Upper lobe of right lung (tissue), 1 donor: ENCODE measurements around the gene KRTAP1-3. TPM values are rescaled to one million over a fixed set of nuclear protein-coding genes. Genes with fewer than 3 reads are reported as not detected.
"Not testable (repeated sequence)": the region's sequence is repeated elsewhere in the genome, so short reads cannot be mapped to it uniquely, and the experiment has no call there.

Experiments
- ATAC-seq: fragments of 200-7000 bp; cut with Tn5 transposase; one replicate; pipeline ENCODE4 v1.9.1; 2020; ENCODE audit warnings: mild to moderate bottlenecking, moderate library complexity
- DNase-seq: peaks from one replicate; pipeline ENCODE4 v3.0.0-alpha.2; 2020
- H3K27ac ChIP-seq: fragments of 200-600 bp; one replicate; pipeline ENCODE4 v1.8.0; 2022
- H3K27me3 ChIP-seq: fragments of 200-600 bp; one replicate; pipeline ENCODE4 v1.8.0; 2022; ENCODE audit warnings: mild to moderate bottlenecking
- H3K36me3 ChIP-seq: fragments of 200-600 bp; one replicate; pipeline ENCODE4 v1.8.0; 2022
- H3K4me1 ChIP-seq: fragments of 200-600 bp; one replicate; pipeline ENCODE4 v1.8.0; 2022
- H3K4me3 ChIP-seq: fragments of 200-600 bp; one replicate; pipeline ENCODE4 v1.8.0; 2022; ENCODE audit warnings: mild to moderate bottlenecking
- H3K9me3 ChIP-seq: fragments of 200-600 bp; one replicate; pipeline ENCODE4 v1.8.0; 2022
- intact Hi-C: fragments of 100-400 bp; cut with DNase I; formaldehyde crosslinking; loops from one replicate; pipeline ENCODE4 v1.11.0; 2022
- total RNA-seq: library from RNA; stranded (reverse); fragmentation: NEBNext Ultra II Directional; extraction: Animal tissue kit (Norgen Biotek cat#: 25700); gene quantifications from one replicate; pipeline ENCODE4 v1.2.1, GENCODE V29; 2021
- TF ChIP-seq, protein P1 (sequence below): fragments of 200-600 bp; IDR thresholded peaks from one replicate; pipeline ENCODE4 v1.8.0; 2022; ENCODE audit warnings: antibody characterized with exemption
- donor health status: DM: no; HTN: yes; CAD: no; lungs with severe emphysema.

The KRTAP1-3 gene
- total RNA-seq, 1 donor from 2014 or later, result not detected

DNA sequence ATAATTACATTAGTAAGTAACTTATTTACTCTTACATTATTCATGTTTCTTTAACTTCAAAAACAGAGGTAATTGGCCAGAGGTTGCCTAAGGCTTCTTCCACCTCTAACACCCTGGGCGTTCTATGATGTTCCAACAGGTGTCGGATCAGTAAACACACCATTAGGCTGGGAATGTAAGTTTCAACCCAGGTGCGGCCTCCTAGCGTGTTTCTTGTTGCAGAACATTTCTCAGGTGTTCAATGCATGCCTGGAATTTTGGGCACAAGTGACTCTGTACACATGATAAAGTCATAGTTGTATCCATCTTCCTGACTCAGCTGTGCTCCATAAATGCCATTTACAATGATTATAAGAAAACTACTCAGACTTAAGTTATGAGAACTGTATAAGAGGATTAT, 19.4 kb upstream of the KRTAP1-3 start:
- TF ChIP-seq, protein P1, sequence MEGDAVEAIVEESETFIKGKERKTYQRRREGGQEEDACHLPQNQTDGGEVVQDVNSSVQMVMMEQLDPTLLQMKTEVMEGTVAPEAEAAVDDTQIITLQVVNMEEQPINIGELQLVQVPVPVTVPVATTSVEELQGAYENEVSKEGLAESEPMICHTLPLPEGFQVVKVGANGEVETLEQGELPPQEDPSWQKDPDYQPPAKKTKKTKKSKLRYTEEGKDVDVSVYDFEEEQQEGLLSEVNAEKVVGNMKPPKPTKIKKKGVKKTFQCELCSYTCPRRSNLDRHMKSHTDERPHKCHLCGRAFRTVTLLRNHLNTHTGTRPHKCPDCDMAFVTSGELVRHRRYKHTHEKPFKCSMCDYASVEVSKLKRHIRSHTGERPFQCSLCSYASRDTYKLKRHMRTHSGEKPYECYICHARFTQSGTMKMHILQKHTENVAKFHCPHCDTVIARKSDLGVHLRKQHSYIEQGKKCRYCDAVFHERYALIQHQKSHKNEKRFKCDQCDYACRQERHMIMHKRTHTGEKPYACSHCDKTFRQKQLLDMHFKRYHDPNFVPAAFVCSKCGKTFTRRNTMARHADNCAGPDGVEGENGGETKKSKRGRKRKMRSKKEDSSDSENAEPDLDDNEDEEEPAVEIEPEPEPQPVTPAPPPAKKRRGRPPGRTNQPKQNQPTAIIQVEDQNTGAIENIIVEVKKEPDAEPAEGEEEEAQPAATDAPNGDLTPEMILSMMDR, result no peak
- H3K9me3 ChIP-seq, result no peaks in the 10 kb centered on the region
- ATAC-seq (peak; percentile 66), DNase-seq (no peak)
- intact Hi-C loops, result no loop called here
- no peaks in the 10 kb centered on the region for H3K36me3 ChIP-seq
- no peak overlapping the region for H3K27ac ChIP-seq
- H3K4me1 ChIP-seq, result no peaks in the 10 kb centered on the region
- H3K27me3 ChIP-seq, result no peaks in the 10 kb centered on the region
- no peak overlapping the region for H3K4me3 ChIP-seq

DNA sequence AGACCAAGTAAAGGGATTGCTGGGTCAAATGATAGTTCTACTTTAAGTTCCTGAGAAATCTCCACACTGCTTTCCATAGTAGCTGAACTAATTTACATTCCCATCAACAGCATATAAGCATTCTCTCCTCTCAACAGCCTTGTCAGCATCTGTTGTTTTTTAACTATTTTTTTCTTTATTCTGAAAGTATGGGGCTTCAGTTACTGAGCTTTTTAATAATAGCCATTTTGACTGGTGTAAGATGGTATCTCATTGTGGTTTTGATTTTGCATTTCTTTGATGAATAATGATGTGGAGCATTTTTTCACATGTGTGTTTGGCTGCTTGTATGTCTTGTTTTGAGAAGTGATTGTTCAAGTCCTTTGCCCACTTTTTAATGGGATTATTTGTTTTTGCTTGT, 17.9 kb upstream of the KRTAP1-3 start:
- H3K27ac ChIP-seq, result no peak overlapping the region
- intact Hi-C loops, result no loop called here
- H3K27me3 ChIP-seq, result no peaks in the 10 kb centered on the region
- DNase-seq (no peak), ATAC-seq (no peak)
- H3K4me1 ChIP-seq, result no peaks in the 10 kb centered on the region
- no peaks in the 10 kb centered on the region for H3K9me3 ChIP-seq
- no peak overlapping the region for H3K4me3 ChIP-seq
- TF ChIP-seq, protein P1, result no peak
- H3K36me3 ChIP-seq, result no peaks in the 10 kb centered on the region

DNA sequence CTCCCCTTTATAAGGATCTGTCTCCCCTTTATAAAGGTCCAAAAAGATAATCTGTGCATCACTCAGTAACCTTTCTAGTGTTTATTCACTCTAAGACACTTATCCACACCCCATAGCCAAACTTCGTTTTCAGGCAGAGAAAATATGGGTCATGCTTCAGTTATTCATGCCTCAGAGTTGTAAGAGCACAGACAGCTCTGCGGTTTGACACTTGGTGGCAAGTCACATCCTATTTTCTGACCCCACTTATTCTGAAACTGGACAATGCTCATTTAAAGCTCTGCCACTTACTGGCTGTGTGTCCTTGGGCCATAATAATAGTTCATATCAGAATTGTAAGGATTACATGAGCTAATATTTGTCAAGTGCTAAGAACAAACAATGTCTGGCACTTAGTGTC, 14.4 kb upstream of the KRTAP1-3 start:
- no peaks in the 10 kb centered on the region for H3K9me3 ChIP-seq
- H3K36me3 ChIP-seq, result no peaks in the 10 kb centered on the region
- intact Hi-C loops, result no loop called here
- DNase-seq (no peak), ATAC-seq (no peak)
- TF ChIP-seq, protein P1, result no peak
- H3K4me3 ChIP-seq, result no peak overlapping the region
- no peak overlapping the region for H3K27ac ChIP-seq
- peaks cover 11% of the 10 kb centered on the region for H3K27me3 ChIP-seq
- H3K4me1 ChIP-seq, result no peaks in the 10 kb centered on the region

DNA sequence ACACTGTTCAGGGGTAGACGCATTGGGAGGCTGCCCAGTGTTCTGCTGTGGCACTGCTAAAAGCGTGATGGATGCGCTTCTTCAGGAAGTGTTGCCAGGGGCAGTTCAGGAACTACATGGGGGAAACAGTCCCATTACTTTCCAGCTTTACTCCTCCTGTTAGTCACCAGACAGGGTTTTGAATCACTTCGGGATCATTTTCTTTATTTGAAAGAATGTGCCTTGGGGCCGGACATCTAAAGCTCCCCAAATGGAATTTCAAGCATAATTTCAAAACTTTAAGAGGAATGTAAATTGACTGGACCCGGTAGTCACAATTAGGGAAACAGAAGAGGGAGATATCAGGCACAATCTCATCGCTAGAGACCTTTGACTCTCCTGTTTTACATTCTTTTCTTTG, 13.8 kb upstream of the KRTAP1-3 start:
- Histone ChIP-seq H3K36me3 (no peaks in the 10 kb centered on the region), H3K27me3 (peaks cover 11% of the 10 kb centered on the region), H3K27ac (no peak overlapping the region), H3K9me3 (no peaks in the 10 kb centered on the region), H3K4me1 (no peaks in the 10 kb centered on the region), H3K4me3 (no peak overlapping the region)
- intact Hi-C loops, result no loop called here
- no peak for ATAC-seq
- TF ChIP-seq, protein P1, result no peak
- no peak for DNase-seq

DNA sequence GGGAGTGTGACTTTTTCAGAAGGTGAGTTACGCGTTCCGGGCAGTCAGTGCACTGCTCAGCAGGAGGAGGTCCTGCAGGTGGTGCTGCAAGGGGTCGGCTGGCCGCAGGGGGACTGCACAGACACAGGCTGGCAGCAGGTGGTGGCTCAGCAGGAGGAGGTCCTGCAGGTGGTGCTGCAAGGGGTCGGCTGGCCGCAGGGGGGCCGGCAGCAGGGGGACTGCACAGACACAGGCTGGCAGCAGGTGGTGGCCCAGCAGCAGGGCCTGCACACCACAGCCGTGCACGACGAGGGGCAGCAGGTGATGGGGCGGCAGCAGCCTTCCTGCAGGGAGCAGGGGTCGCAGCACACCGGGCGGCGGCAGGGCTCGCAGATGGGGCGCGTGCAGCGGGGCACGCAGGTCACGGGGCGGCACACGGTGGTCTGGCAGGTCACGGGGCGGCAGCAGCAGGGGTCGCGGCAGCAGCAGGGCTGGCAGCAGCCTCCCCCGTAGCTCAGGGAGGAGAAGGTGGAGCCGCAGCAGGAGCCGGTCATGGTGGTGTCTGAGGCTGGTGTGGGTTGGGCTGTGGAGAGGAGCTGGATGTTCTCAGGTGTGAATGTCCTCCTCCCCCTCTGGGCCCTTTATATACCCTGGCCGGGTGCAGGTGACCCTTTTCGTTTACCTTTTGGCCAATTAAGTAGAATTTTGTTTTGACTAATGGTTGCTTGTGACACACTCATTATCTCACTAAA, 12.2 kb upstream of the KRTAP1-3 start, which contains the start of gene KRTAP2-1:
TSS of gene KRTAP2-1 (minus strand) at position 582 of the 731 bp plus-strand sequence. CDS start at position 533, 49 bp downstream.
- H3K36me3 ChIP-seq, H3K4me1 ChIP-seq, DNase-seq, H3K9me3 ChIP-seq, H3K4me3 ChIP-seq, H3K27ac ChIP-seq, intact Hi-C loops: not testable (repeated sequence)
- ATAC-seq, result peak; percentile 39
- H3K27me3 ChIP-seq, result peaks cover 11% of the 10 kb centered on the region

DNA sequence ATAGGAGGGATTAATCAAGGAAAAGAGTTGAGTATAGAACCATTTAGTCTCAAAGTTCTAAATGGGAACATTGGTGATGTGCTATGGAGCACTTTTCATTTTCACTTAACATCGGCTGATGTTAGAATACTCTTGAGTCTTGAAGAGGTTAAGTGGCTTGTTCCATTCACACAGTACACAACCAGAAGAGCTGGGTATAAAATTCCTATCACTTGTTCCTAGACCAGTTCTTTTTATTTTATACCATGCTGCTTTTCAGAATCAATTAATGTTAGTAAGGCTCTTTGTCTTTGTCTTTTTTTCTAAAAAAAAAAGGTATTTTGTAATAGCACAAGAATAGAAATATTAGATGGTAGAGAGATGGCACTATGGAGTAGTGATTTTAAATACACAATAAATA, 8.3 kb upstream of the KRTAP1-3 start:
- H3K36me3 ChIP-seq, result no peaks in the 10 kb centered on the region
- H3K4me3 ChIP-seq, result no peak overlapping the region
- H3K9me3 ChIP-seq, result no peaks in the 10 kb centered on the region
- no peak for ATAC-seq
- intact Hi-C loops, result no loop called here
- H3K4me1 ChIP-seq, result no peaks in the 10 kb centered on the region
- peaks cover 11% of the 10 kb centered on the region for H3K27me3 ChIP-seq
- no peak overlapping the region for H3K27ac ChIP-seq
- no peak for DNase-seq
- TF ChIP-seq, protein P1, result no peak

DNA sequence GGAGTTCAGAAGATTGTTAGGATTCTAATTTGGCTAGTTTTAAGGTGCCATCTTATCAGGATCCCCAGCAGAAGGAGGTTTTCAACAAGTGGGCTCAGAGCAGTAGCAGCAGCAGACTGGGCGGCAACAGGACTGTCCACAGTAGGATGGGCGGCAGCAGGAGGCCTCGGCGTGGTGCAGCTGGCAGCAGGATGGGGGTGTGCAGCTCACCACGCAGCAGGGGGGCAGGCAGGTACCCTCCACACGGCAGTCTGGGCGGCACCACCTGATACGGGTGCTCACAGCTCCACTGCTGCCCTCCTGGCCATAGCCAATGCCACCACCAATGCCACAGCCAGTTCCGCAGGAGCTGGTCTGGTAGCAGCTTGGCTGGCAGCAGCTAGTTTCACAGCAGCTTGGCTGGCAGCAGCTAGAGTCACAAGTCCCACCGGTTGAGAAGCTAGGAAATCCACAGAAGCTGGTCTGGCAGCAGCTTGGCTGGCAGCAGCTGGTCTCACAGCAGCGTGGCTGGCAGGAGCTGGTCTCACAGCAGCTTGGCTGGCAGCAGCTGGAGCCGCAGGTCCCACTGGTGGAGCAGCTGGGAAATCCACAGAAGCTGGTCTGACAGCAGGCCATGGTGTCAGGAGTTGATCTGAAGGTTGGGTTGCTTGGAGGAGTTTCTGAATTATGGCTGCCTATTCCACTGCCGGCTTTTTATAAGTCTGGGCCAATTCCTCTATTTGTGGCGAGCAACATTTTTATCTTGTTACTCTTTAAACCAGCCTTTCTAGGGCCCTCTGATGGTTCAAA, 6.3 kb upstream of the KRTAP1-3 start, which contains the start of gene KRTAP1-1:
TSS of gene KRTAP1-1 (minus strand) at position 668 of the 789 bp plus-strand sequence. CDS start at position 615, 53 bp downstream.
- H3K4me3 ChIP-seq, DNase-seq, H3K27me3 ChIP-seq, H3K4me1 ChIP-seq, ATAC-seq, H3K9me3 ChIP-seq, intact Hi-C loops, H3K36me3 ChIP-seq, H3K27ac ChIP-seq: not testable (repeated sequence)
